Measurements from ENCODE around the gene SNX2.

The SNX2 gene

GRCh38 chr5:122774519-122774860, 390 bp upstream of the SNX2 start:
- DNase-seq = no peak

DNA sequence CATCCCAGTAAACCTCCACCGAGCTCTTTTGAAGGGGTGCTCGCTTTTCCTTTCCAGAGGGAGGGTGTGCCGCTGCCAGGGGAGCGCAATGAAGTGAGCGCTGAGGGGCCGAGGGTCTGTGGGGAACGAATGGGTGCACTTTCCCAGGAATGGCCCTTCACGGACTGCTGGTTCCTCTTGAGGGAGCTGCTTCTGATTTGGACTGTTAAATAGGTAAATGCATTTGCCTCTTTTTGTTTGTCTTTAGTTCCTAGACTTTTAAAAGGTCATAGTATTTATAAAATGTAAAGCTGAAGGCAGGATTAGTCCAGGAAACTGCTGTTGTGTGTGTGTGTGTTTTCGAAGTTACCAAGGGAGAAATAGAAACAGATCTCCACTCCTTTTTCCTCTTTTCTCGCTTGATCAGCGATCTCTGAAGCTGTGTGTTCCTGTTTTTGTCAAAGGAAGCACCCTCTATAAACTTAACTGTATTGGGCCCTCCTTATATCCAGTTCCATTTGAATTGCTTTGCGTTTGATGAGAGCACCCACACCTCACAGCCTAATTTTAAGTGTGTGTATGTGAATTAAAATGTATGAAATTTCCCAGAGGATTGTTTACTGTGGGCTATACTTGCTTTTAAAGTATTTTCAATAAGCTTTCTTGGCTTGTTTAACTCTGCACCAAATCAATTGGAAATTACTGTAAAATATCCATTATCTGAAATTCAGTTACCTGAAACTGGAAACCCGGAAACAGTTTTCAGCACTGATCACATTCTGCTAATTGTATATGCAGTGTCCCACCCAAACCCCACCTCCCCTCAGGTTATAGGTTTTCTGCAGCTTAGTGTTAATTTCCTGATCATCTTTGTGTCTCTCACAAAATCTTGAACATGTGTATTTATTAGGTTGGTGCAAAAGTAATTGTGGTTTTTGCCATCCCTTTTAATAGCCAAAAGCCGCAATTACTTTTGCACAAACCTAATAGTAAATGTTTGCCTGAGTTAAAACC, 966 bp downstream of the SNX2 start:
- peak; percentile 10 for DNase-seq

DNA sequence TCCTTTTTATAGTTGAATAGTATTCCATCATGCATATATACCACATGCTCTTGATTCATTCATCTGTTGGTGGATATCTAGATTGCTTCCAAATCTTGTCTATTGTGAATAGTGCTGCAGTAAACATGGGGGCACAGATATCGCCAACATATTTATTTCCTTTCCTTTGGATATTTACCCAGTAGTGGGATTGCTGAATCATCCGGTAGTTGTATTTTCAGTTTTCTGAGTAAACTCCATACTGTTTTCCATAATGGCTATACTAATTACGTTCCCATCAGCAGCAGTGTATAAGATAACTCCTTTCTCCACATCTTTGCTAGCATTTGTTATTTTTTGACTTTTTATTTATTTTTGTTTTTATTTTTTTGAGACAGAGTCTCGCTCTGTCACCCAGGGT, 3.3 kb downstream of the SNX2 start:
- no peak for DNase-seq

DNA sequence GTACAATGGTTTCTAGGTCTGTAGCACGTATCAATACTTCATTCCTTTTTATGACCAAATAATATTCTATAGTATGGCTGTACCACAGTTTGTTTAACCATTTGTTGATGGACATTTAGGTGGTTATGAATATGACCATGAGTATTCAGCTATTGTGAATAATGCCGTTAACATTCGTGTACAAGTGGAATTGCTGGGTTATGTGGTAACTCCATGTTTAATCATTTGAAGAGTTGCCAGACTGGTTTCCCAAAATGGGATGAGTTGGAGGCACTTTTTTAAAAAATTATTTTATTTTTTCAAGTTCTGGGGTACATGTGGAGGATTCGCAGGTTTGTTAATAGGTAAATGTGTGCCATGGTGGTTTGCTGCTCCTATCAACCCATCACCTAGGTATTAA, 4.6 kb downstream of the SNX2 start:
- DNase-seq = no peak

- no peak for DNase-seq
These were observed 5.4 kb downstream of the SNX2 start for GRCh38 chr5:122780296-122780695.

GRCh38 chr5:122781465-122781864, 6.6 kb downstream of the SNX2 start:
- no peak for DNase-seq

DNA sequence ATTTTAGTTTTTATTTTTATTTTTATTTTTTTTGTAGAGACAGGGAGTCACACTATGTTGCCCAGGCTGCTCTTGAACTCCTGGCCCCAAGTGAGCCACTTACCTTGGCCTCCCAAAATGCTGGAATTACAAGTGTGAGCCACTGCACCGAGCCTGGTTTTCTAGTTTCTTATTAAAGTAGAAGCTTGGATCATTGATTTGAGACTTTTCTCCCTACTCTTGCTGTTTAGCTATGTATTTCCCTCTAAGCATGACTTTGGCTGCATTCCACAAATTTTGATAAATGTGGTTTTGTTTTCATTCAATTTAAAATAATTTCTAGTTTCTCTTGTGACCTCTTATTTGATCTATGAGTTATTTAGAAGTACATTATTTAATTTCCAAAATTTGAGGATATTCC, 10.4 kb downstream of the SNX2 start:
- DNase-seq = no peak

DNA sequence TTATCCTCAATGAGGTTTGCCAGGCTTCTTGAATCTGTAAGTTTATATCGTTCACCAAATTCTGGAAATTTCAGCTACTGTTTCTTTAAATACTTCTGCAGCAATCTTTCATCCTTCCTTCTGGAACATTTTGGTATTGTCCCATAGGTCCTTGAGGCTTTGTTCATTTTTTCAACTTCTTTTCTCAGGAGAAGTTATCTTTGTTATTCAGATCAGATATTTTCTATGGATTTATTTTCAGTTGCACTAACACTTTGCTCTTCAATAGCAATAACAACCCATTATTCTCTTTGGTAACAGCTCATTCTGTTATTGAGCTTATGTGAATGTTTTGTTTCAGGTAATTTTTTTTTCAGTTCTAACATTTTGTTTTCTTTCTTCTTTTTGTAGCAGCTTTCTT, 13.5 kb downstream of the SNX2 start:
- DNase-seq = no peak

DNA sequence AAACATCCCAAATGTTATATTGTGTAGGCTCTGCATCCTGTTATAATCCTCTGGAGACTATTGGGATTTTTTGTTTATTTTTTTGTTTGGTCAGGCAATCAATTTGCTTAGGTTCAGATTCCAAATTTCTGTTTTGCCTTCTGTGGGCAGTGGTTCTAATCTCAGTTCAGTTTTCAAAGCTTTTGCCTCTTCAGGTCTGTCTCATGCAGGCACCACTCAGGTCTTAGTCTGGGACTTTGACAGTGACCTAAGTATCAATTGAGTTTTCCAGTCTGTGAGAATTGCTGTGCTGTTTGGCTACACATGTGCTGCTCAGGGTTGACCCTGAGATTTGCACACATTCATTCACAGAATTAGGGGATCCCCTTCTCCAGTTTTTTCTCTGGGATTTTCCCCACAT, 14.1 kb downstream of the SNX2 start:
- DNase-seq = no peak

- DNase-seq = no peak
These were observed 14.7 kb downstream of the SNX2 start for GRCh38 chr5:122789461-122790171.

- no peak for DNase-seq
These were observed 15.6 kb downstream of the SNX2 start for GRCh38 chr5:122790354-122791103.

DNA sequence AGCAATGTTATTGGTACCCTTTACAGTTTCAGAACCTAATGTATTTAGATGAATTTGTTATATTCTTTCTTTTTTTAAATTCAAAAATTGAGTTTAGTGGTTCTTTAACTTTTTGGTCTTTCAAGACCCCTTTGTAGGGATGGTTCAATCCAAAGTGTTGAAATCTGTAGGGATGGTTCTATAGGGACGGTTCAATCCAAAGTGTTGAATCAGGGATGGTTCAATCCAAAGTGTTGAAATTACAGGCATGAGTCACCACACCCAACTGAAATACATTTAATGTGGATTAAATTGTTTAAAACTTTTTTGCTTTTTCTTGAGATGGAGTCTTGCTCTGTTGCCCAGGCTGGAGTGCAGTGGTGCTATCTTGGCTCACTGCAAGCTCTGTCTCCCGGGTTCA, 30.6 kb downstream of the SNX2 start:
- no peak for DNase-seq

DNA sequence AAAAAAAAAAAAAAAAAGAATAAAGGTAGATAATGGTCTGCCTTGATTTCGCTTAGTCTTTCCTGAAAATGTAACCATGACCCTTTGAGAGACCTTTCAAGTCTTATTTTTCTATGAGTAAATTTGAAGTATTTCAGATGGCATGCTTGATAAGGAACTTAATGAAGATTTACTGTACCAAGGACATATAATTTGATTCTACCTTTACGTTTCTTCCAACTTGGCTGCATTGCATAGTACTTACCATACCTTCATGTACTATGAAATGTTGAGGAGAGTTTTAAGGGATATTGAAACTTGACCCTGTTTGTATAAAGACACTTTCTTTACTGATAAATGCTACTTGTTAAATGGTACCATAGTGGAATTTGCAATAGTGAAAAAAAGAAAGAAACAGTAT, 35.5 kb downstream of the SNX2 start:
- DNase-seq = no peak

- DNase-seq = no peak
These were observed 40.4 kb downstream of the SNX2 start for GRCh38 chr5:122815218-122815767.

- peak; percentile 69 for DNase-seq
These were observed 41.9 kb downstream of the SNX2 start for GRCh38 chr5:122816756-122817155.

- DNase-seq = no peak
These were observed 57.1 kb downstream of the SNX2 start for GRCh38 chr5:122831984-122832383.

- DNase-seq = no peak
These were observed 60.8 kb downstream of the SNX2 start for GRCh38 chr5:122835681-122836080.

DNA sequence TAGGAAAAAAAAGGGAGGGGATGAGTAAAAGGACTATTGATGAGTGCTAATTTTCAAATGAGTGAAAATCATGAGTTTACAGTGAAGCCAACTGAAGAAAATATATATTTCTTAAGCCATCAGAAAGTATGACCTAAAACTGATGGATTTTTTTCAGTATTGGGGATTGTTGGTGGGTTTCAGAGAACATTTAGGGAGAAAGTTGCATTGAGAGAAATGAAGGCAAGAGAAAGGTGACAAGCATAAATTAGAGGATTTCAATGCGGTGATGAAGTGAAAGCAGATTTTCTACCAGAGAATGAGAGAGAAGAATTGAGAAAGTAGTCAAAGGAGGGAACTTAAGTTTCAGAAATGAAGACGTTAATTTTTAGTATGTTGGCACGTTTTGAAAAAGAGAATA, 62.1 kb downstream of the SNX2 start:
- no peak for DNase-seq

GRCh38 chr5:122839731-122840130, 64.9 kb downstream of the SNX2 start:
- no peak for DNase-seq

DNA sequence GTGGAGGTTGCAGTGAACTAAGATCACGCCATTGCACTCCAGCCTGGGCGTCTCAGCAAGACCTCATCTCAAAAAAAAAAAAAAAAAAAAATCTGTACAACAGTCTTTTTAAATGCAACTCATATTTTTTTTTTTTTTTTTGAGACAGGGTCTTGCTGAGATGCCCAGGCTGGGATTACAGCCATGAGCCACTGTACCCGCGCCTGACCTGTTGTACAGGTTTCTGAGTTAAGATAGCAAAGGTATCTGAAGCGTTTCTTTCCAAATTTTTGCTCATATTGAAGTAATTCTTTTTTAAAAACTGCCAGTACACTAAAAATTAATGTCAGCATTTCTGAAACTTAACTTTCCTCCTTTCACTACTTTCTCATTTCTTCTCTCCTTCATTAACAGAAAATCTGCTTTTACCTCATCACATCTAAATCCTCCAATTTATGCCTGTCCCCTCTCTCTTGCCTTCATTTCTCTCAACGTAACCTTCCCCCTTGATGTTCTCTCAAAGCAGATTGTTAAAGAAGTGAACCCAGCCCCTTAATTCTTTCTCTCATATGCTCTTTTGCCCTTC, 67.2 kb downstream of the SNX2 start:
- no peak for DNase-seq

GRCh38 chr5:122844136-122844909, 69.4 kb downstream of the SNX2 start:
- DNase-seq = no peak

GRCh38 chr5:122844910-122845228, 70.0 kb downstream of the SNX2 start:
- DNase-seq = peak; percentile 38
